Chondrocyte (in vitro differentiated cells): ENCODE data around the gene UBXN4. TPM values are rescaled to one million over a fixed set of nuclear protein-coding genes. Genes with fewer than 3 reads are reported as not detected.

ENCODE experiments used
- DNase-seq: peaks from one replicate; pipeline ENCODE4 v3.0.0; 2021; ENCODE audit warnings: mixed read lengths, low spot score
- H3K27ac Mint-ChIP-seq: one replicate; pipeline ENCODE4 v1.8.0; 2021; ENCODE audit warnings: mild to moderate bottlenecking, moderate library complexity, mixed read lengths; ENCODE audit not compliant: unreplicated experiment
- H3K27me3 Mint-ChIP-seq: 2 replicates; pipeline ENCODE4 v1.8.0; 2021; ENCODE audit warnings: low read depth, mixed read lengths
- H3K36me3 Mint-ChIP-seq: 2 replicates; pipeline ENCODE4 v1.8.0; 2021; ENCODE audit warnings: low read depth, mixed read lengths
- H3K4me1 Mint-ChIP-seq: 2 replicates; pipeline ENCODE4 v1.8.0; 2021; ENCODE audit warnings: low read depth, mild to moderate bottlenecking, mixed read lengths
- H3K4me3 Mint-ChIP-seq: one replicate; pipeline ENCODE4 v1.8.0; 2021; ENCODE audit warnings: mild to moderate bottlenecking, moderate library complexity, mixed read lengths; ENCODE audit not compliant: unreplicated experiment
- H3K9me3 Mint-ChIP-seq: 2 replicates; pipeline ENCODE4 v1.8.0; 2021; ENCODE audit warnings: low read depth, mixed read lengths
- CTCF ChIP-seq: fragments of 200-600 bp; sonication (generic); IDR thresholded peaks from 2 replicates; pipeline ENCODE4 v1.5.0; 2021; ENCODE audit warnings: antibody characterized with exemption, mild to moderate bottlenecking, moderate library complexity
- total RNA-seq: library from RNA; stranded (reverse); gene quantifications from 3 replicates; pipeline ENCODE4 v1.2.1, GENCODE V29; 2021

UBXN4 gene
- total RNA-seq, 1 donor from 2014 or later: 72.5 TPM

DNA sequence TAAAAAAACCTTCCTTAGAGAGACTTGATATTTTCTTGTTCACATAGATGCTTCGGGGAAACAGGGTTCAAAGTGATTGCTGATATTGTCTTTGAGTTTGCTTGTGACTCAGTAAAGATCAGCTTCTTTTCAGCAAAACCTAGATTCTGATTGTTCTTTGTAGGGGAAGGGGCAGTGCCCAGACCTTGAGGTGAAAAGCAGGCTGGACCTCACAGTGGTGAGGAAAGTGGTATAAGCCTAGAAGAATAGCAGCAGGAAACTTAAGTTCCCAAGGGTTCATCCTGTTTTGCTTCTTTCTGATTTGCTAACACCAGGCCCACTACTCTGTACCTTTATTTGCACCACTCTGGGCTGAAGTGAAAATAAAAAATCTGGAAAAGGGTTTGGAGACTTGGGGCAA lies 20.9 kb downstream of the UBXN4 start:
- DNase-seq: no peak
- Mint-ChIP-seq H3K27ac (no peak overlapping the region), H3K9me3 (no peaks in the 10 kb centered on the region), H3K36me3 (peaks cover 24% of the 10 kb centered on the region), H3K4me3 (no peak overlapping the region), H3K4me1 (no peaks in the 10 kb centered on the region), H3K27me3 (no peaks in the 10 kb centered on the region)
- TF ChIP-seq CTCF: no peak

DNA sequence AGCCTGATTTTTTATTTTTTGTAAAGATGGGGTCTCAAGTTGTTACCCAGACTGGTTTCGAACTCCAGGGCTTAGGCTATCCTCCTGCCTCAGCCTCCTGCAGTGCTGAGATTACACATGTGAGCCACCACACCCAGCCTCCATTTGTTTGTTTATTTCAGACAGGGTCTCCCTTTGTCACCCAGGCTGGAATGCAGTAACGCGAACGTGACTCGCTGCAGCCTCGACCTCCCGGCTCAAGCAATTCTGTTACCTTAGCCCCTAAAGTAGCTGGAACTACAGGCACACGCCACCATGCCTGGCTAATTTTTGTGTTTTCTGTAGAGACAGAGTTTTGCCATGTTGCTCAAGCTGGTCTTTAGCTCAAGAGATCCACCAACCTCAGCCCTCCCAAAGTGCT lies 27.2 kb downstream of the UBXN4 start:
- TF ChIP-seq CTCF: no peak
- Mint-ChIP-seq H3K27me3 (no peaks in the 10 kb centered on the region), H3K4me3 (no peak overlapping the region), H3K36me3 (peaks cover 39% of the 10 kb centered on the region), H3K27ac (peak overlapping the region; percentile 27), H3K4me1 (peaks cover 17% of the 10 kb centered on the region), H3K9me3 (peaks cover 4% of the 10 kb centered on the region)
- DNase-seq: no peak

DNA sequence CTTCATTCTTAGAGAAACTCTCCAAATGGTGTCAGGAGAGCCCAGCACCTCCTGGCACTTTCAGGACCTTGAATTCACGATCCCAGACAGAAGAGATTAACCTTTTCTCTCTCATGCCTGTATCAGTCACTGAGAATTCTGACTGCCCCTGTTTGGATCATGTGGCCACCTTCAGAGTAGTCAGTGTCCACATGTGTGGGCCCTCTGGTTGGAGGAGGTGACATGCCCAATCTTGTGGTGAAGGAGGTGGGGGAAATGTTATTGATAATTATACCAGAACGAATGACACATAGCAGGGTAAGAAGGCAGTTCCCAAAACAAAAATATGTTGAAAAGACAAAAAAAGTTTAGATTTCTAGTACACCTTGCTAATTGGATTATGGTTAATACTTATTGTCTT lies 31.7 kb downstream of the UBXN4 start:
- Mint-ChIP-seq H3K27ac (peak overlapping the region; percentile 78), H3K27me3 (no peaks in the 10 kb centered on the region), H3K4me3 (no peak overlapping the region), H3K4me1 (peaks cover 19% of the 10 kb centered on the region), H3K36me3 (peaks cover 43% of the 10 kb centered on the region), H3K9me3 (peaks cover 5% of the 10 kb centered on the region)
- no peak for DNase-seq
- no peak for TF ChIP-seq CTCF

DNA sequence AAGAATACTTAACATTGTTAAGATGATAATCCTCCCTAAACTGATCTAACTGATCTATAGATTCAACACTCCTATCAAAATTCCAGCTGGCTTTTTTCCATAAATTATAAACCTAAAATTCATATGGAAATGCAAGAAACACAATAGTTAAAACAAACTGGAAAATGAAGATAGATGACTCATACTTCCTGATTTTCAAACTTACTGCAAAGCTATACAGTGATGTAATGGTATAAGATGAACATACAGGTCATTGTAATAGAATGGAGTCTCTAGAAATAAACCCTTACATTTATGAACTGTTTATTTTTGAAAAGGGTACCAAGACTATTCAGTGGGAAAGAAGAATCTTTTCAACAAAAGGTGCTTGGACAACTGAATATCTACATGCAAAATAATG lies 32.3 kb downstream of the UBXN4 start:
- Mint-ChIP-seq H3K27ac (peak overlapping the region; percentile 88), H3K9me3 (peaks cover 5% of the 10 kb centered on the region), H3K36me3 (peaks cover 43% of the 10 kb centered on the region), H3K27me3 (no peaks in the 10 kb centered on the region), H3K4me3 (no peak overlapping the region), H3K4me1 (peaks cover 19% of the 10 kb centered on the region)
- DNase-seq: no peak
- no peak for TF ChIP-seq CTCF

- DNase-seq: no peak
- H3K9me3 Mint-ChIP-seq: peaks cover 5% of the 10 kb centered on the region
- H3K27ac Mint-ChIP-seq: no peak overlapping the region
- TF ChIP-seq CTCF: no peak
- peaks cover 10% of the 10 kb centered on the region for H3K4me1 Mint-ChIP-seq
- no peak overlapping the region for H3K4me3 Mint-ChIP-seq
- H3K36me3 Mint-ChIP-seq: peaks cover 41% of the 10 kb centered on the region
- no peaks in the 10 kb centered on the region for H3K27me3 Mint-ChIP-seq
Observed at GRCh38 chr2:135775420-135775819, 33.8 kb downstream of the UBXN4 start.
